ENCODE results near the gene SLC38A6. TPM values are rescaled to one million over a fixed set of nuclear protein-coding genes. Genes with fewer than 3 reads are reported as not detected.
"Not testable (repeated sequence)": the region's sequence is repeated elsewhere in the genome, so short reads cannot be mapped to it uniquely, and the experiment has no call there.

The SLC38A6 gene
- polyA plus RNA-seq, 4 donors = 2.2 to 20.8 (median 5.0) TPM

DNA sequence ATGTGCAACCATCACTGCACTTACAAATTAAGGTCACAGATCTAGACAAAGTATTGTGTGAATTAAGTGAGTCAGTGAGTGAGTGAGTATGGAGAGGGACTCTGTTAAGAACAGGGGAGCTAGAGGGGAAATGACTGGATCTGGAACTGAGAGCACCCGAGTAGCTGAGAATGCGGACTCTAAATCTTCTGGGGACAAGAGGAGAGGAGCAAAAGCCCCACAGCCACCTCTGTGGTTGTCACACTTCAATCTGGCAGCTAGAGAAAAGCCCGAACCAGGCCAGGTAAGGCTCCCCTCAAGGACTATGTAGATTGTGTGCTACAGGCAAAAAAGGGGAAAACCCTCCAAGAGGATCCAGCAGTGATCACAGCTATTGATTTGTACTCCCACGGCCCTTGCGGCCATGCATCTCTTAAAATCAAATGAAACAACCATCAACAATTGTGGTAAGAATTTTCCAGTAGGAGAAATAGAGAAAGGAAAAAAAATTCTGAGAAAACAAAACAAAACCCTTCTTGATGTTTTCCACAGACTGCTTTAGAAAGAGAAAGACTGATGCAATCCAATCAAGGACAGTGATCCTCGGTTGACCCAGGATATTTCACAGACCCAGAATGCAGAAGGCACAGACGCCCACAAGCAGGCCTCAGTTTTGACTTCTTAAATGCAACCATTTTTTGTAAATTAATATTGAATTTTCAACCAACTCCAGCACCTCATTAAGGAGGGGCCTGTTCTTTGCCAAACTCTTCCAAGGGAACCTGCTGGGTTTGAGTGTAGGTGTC, 109.6 kb downstream of the SLC38A6 start:
- Histone ChIP-seq H3K27me3 (ENCODE audit: control insufficient read depth in 3 of 3, insufficient read depth in 3 of 3, low read length in 3 of 3) (no peaks in the 10 kb centered on the region), H3K27ac (ENCODE audit: low read depth in 1 of 3, low read length in 2 of 3) (no peak overlapping the region), H3K36me3 (ENCODE audit: control insufficient read depth in 3 of 3, insufficient read depth in 2 of 3, low read depth in 1 of 3, low read length in 3 of 3) (no peaks in the 10 kb centered on the region), H3K9me3 (ENCODE audit: control insufficient read depth in 2 of 2, insufficient read depth in 1 of 2, low read depth in 1 of 2, low read length in 1 of 2) (no peaks in the 10 kb centered on the region), H3K4me3 (ENCODE audit: low read depth in 1 of 3, low read length in 3 of 3) (no peak overlapping the region), H3K4me1 (ENCODE audit: control insufficient read depth in 3 of 3, insufficient read depth in 2 of 3, low read depth in 1 of 3, low read length in 2 of 3) (no peaks in the 10 kb centered on the region)
- 69 to 83% (median 70%) methylated on average over 7 of the region's 7 CpGs for WGBS, 3 donors
- no peak for FAIRE-seq
- DNase-seq = no peak

DNA sequence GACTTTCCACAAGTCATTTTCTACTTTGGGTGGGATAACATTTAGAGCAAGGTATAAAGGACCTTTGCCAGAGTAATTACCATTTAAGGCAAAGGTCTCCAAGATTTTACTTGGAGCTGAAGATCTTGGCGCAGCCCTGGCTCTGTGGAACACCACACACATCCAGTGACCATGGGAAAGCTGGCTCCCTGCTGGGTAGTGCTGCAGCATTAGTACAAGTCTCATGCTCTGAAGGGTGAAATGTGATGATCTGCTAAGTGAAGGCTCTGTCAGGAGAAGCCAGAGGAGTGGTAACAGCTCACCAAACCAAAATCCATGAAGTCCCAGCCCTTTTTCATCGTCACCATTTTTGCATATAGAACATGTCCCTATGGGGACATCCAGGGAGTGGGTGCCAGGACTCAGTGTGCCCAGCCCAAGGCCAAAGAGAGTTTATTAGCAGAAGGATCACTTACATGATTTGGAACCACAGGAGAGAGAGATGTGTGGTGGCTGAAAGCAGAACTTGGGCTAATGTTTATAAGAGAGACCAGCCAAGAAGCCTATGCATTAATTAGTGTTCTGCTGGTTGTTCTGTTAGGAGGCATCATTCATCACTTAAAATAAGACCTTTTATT, 110.7 kb downstream of the SLC38A6 start:
- WGBS, 3 donors = 41 to 95% (median 84%) methylated on average over 2 of the region's 2 CpGs
- no peak for FAIRE-seq

DNA sequence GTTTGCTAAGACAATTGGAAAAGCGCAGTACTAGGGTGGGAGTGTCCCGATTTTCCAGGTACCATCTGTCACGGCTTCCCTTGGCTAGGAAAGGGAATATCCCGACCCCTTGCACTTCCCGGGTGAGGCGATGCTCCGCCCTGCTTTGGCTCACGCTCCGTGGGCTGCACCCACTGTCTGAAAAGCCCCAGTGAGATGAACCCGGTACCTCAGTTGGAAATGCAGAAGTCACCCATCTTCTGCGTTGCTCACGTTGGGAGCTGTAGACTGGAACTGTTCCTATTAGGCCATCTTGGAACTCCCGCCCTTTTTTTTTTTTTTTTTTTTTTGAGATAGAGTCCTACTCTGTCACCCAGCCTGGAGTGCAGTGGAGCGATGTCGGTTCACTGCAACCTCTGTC, 117.1 kb downstream of the SLC38A6 start:
- H3K4me1 ChIP-seq (ENCODE audit: control insufficient read depth in 3 of 3, insufficient read depth in 2 of 3, low read depth in 1 of 3, low read length in 2 of 3); H3K4me3 ChIP-seq (ENCODE audit: low read depth in 1 of 3, low read length in 3 of 3); H3K27me3 ChIP-seq (ENCODE audit: control insufficient read depth in 3 of 3, insufficient read depth in 3 of 3, low read length in 3 of 3); DNase-seq; H3K27ac ChIP-seq (ENCODE audit: low read depth in 1 of 3, low read length in 2 of 3); FAIRE-seq; H3K36me3 ChIP-seq (ENCODE audit: control insufficient read depth in 3 of 3, insufficient read depth in 2 of 3, low read depth in 1 of 3, low read length in 3 of 3): not testable (repeated sequence)
- H3K9me3 ChIP-seq (ENCODE audit: control insufficient read depth in 2 of 2, insufficient read depth in 1 of 2, low read depth in 1 of 2, low read length in 1 of 2) = peaks cover 0 to 11% of the 10 kb centered on the region in 2 donors
- 88 to 95% (median 93%) methylated on average over 13 to 15 of the region's 15 CpGs for WGBS, 3 donors

More for the DNA sequence above, 110.7 kb downstream of the SLC38A6 start:
- no peaks in the 10 kb centered on the region for H3K36me3 ChIP-seq (ENCODE audit: control insufficient read depth in 3 of 3, insufficient read depth in 2 of 3, low read depth in 1 of 3, low read length in 3 of 3)
- no peak overlapping the region for H3K4me3 ChIP-seq (ENCODE audit: low read depth in 1 of 3, low read length in 3 of 3)
- H3K4me1 ChIP-seq (ENCODE audit: control insufficient read depth in 3 of 3, insufficient read depth in 2 of 3, low read depth in 1 of 3, low read length in 2 of 3) = no peaks in the 10 kb centered on the region
- H3K27ac ChIP-seq (ENCODE audit: low read depth in 1 of 3, low read length in 2 of 3) = no peak overlapping the region
- no peaks in the 10 kb centered on the region for H3K9me3 ChIP-seq (ENCODE audit: control insufficient read depth in 2 of 2, insufficient read depth in 1 of 2, low read depth in 1 of 2, low read length in 1 of 2)
- H3K27me3 ChIP-seq (ENCODE audit: control insufficient read depth in 3 of 3, insufficient read depth in 3 of 3, low read length in 3 of 3) = no peaks in the 10 kb centered on the region
- no peak for DNase-seq

DNA sequence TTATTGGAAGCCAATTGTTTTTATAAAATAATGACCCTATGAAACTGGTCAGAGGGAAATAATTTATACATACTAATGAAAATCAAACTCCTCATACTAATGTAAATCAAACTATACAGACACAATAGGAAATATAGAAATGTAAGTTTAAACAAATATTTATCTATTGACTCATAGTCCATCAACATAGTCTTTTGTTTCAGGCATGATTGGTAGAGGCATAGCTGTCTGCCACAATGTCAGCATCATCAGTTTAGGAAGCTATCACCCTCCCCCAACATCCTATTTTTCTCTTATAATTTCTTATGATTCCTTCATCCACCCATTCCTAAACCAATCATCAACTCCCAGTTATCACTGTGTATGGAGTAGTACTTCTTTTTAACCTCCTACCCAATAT, 117.7 kb downstream of the SLC38A6 start:
- H3K27ac ChIP-seq (ENCODE audit: low read depth in 1 of 3, low read length in 2 of 3) = no peak overlapping the region
- H3K4me1 ChIP-seq (ENCODE audit: control insufficient read depth in 3 of 3, insufficient read depth in 2 of 3, low read depth in 1 of 3, low read length in 2 of 3) = peaks cover 0 to 11% (median 2%) of the 10 kb centered on the region in 3 donors
- H3K36me3 ChIP-seq (ENCODE audit: control insufficient read depth in 3 of 3, insufficient read depth in 2 of 3, low read depth in 1 of 3, low read length in 3 of 3) = no peaks in the 10 kb centered on the region
- H3K4me3 ChIP-seq (ENCODE audit: low read depth in 1 of 3, low read length in 3 of 3) = no peak overlapping the region
- H3K27me3 ChIP-seq (ENCODE audit: control insufficient read depth in 3 of 3, insufficient read depth in 3 of 3, low read length in 3 of 3) = no peaks in the 10 kb centered on the region
- FAIRE-seq (no peak), DNase-seq (no peak)
- H3K9me3 ChIP-seq (ENCODE audit: control insufficient read depth in 2 of 2, insufficient read depth in 1 of 2, low read depth in 1 of 2, low read length in 1 of 2) = peaks cover 0 to 11% of the 10 kb centered on the region in 2 donors

DNA sequence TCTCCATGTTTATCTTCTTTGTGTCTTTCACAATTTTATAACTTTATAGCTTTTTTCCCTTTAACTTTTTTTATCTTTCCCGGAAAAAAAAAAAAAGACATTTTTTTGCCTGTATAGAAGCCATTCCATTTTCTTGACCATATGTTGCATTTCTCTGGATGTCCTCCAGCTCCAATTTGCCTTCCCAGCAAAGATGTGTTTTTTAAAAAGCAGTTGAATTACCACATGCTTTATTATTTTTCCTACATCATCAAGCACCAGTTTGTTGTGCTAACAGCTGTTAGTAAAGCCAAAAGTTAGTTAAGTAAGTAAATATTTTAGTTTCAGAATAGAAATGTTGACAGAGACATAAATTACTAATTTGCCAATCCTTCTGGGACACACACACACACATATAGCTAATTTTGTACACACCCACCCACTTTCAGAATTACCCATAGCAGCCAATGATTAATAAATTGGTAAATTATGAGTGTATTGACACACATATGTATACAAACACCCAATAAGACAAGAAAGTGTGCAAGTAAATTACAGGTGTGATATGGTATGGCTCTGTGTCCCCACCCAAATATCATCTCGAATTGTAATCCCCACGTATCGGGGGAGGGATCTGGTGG, 118.3 kb downstream of the SLC38A6 start:
- H3K4me1 ChIP-seq (ENCODE audit: control insufficient read depth in 3 of 3, insufficient read depth in 2 of 3, low read depth in 1 of 3, low read length in 2 of 3) = peaks cover 0 to 17% (median 2%) of the 10 kb centered on the region in 3 donors
- DNase-seq = no peak

DNA sequence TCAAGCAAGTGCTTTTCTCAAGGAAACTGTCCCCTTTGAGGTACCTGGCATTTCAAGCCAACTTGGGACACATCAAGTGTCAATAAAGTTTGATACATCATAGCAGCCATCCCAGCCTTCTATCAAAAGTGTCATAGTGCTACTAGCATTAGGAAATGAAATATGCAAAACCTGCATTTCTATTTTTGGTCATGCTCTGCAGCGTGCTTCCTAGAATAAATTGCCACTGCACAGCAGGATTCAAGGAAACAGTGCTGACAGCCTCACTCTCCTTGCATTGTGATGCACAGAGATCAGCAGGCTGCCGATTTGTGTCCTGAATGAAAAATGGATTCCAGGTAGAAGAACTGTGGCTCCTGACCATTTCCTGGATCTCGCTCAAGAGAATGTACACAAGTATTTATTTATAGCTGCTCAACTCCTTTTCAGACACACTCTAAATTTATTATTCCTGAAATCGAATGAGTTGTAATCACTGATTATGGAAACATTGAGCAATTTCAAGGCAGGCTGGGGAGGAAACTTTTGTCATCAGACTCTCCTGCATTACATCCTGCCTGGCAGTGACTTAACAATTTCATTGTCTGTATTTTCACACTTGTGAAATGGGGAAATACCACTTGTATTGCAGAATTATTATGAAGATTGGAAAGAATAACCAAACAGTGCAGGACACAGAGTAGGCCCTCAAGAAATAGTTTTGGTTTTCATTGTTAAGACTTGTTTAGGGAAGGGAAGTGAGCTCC, 120.9 kb downstream of the SLC38A6 start:
- Histone ChIP-seq H3K4me1 (ENCODE audit: control insufficient read depth in 3 of 3, insufficient read depth in 2 of 3, low read depth in 1 of 3, low read length in 2 of 3) (peaks cover 0 to 17% (median 2%) of the 10 kb centered on the region in 3 donors), H3K27ac (ENCODE audit: low read depth in 1 of 3, low read length in 2 of 3) (peak overlapping the region in 1 of 3 donors; percentile 49), H3K9me3 (ENCODE audit: control insufficient read depth in 2 of 2, insufficient read depth in 1 of 2, low read depth in 1 of 2, low read length in 1 of 2) (peaks cover 0 to 11% of the 10 kb centered on the region in 2 donors), H3K36me3 (ENCODE audit: control insufficient read depth in 3 of 3, insufficient read depth in 2 of 3, low read depth in 1 of 3, low read length in 3 of 3) (no peaks in the 10 kb centered on the region), H3K4me3 (ENCODE audit: low read depth in 1 of 3, low read length in 3 of 3) (no peak overlapping the region), H3K27me3 (ENCODE audit: control insufficient read depth in 3 of 3, insufficient read depth in 3 of 3, low read length in 3 of 3) (no peaks in the 10 kb centered on the region)
- 36 to 58% (median 52%) methylated on average over 4 of the region's 4 CpGs for WGBS, 3 donors
- no peak for DNase-seq
- no peak for FAIRE-seq

More for the DNA sequence above, 118.3 kb downstream of the SLC38A6 start:
- Histone ChIP-seq H3K36me3 (ENCODE audit: control insufficient read depth in 3 of 3, insufficient read depth in 2 of 3, low read depth in 1 of 3, low read length in 3 of 3) (no peaks in the 10 kb centered on the region), H3K9me3 (ENCODE audit: control insufficient read depth in 2 of 2, insufficient read depth in 1 of 2, low read depth in 1 of 2, low read length in 1 of 2) (peaks cover 0 to 11% of the 10 kb centered on the region in 2 donors), H3K4me3 (ENCODE audit: low read depth in 1 of 3, low read length in 3 of 3) (no peak overlapping the region), H3K27ac (ENCODE audit: low read depth in 1 of 3, low read length in 2 of 3) (no peak overlapping the region), H3K27me3 (ENCODE audit: control insufficient read depth in 3 of 3, insufficient read depth in 3 of 3, low read length in 3 of 3) (no peaks in the 10 kb centered on the region)
- no peak for FAIRE-seq
- WGBS, 3 donors = 53 to 67% (median 59%) methylated on average over 4 of the region's 4 CpGs

Other genes starting within 250 kb of the SLC38A6 start
- gene MNAT1, start 246.5 kb upstream of the SLC38A6 start, polyA plus RNA-seq = 10 to 100 TPM in 3 of 4 donors, 1 to 10 TPM in 1; 9.5 to 28.7 (median 12.8) TPM
- 10 to 100 TPM in 1 of 4 donors, 1 to 10 TPM in 3; 2.4 to 12.3 (median 3.9) TPM for gene TRMT5, start 166 bp upstream of the SLC38A6 start, polyA plus RNA-seq